SK-N-SH treated with all-trans-retinoic acid at 6 μM for 48 hours (cell line): ENCODE measurements around the gene MED29.

Source experiments
- ATAC-seq: fragments of 200-7000 bp; cut with Tn5 transposase; 3 replicates; pipeline ENCODE4 v1.9.1; 2020; ENCODE audit warnings: mild to moderate bottlenecking, moderate library complexity
- ARNTL ChIP-seq: fragments of 450-650 bp; formaldehyde crosslinking; IDR thresholded peaks from 2 replicates; pipeline ENCODE4 v1.5.0; 2020; ENCODE audit warnings: low read depth, mild to moderate bottlenecking, moderate library complexity, borderline replicate concordance
- BACH2 ChIP-seq: fragments of 250-450 bp; sonication (Bioruptor Pico); IDR thresholded peaks from 2 replicates; pipeline ENCODE4 v1.9.0; 2021; ENCODE audit warnings: mild to moderate bottlenecking, borderline replicate concordance
- CSDC2 ChIP-seq: fragments of 250-450 bp; sonication (Bioruptor Pico); IDR thresholded peaks from 2 replicates; pipeline ENCODE4 v1.5.0; 2020; ENCODE audit warnings: mild to moderate bottlenecking, moderate library complexity
- ESRRG ChIP-seq: fragments of 250-450 bp; sonication (Bioruptor Pico); IDR thresholded peaks from 2 replicates; pipeline ENCODE4 v1.6.1; 2021; ENCODE audit warnings: mild to moderate bottlenecking
- GLIS3 ChIP-seq: fragments of 250-450 bp; sonication (Bioruptor Pico); IDR thresholded peaks from 2 replicates; pipeline ENCODE4 v1.5.0; 2020; ENCODE audit warnings: mild to moderate bottlenecking, moderate library complexity
- ISL1 ChIP-seq: fragments of 250-450 bp; sonication (Bioruptor Pico); IDR thresholded peaks from 2 replicates; pipeline ENCODE4 v2.1.2; 2022; ENCODE audit warnings: mild to moderate bottlenecking, moderate library complexity
- OSR1 ChIP-seq: fragments of 250-450 bp; sonication (Bioruptor Pico); IDR thresholded peaks from 2 replicates; pipeline ENCODE4 v1.8.0; 2022; ENCODE audit warnings: moderate library complexity, mild to moderate bottlenecking, inconsistent platforms
- PATZ1 ChIP-seq: fragments of 250-450 bp; sonication (Bioruptor Pico); IDR thresholded peaks from 2 replicates; pipeline ENCODE4 v1.8.0; 2020; ENCODE audit warnings: mild to moderate bottlenecking, moderate library complexity, borderline replicate concordance
- PPARA ChIP-seq: fragments of 250-450 bp; sonication (Bioruptor Pico); IDR thresholded peaks from 2 replicates; pipeline ENCODE4 v1.5.0; 2020; ENCODE audit warnings: mild to moderate bottlenecking, borderline replicate concordance
- RARB ChIP-seq: fragments of 250-450 bp; sonication (Bioruptor Pico); IDR thresholded peaks from 2 replicates; pipeline ENCODE4 v1.8.0; 2021; ENCODE audit warnings: mild to moderate bottlenecking, moderate library complexity
- SNAI2 ChIP-seq: fragments of 250-450 bp; sonication (Bioruptor Pico); IDR thresholded peaks from 2 replicates; pipeline ENCODE4 v1.5.0; 2020; ENCODE audit warnings: mild to moderate bottlenecking, moderate library complexity
- TCF4 ChIP-seq: fragments of 250-450 bp; sonication (Bioruptor Pico); IDR thresholded peaks from 2 replicates; pipeline ENCODE4 v1.8.0; 2021; ENCODE audit warnings: mild to moderate bottlenecking, moderate library complexity, borderline replicate concordance
- TOX ChIP-seq: fragments of 250-450 bp; sonication (Bioruptor Pico); IDR thresholded peaks from 2 replicates; pipeline ENCODE4 v1.8.0; 2021; ENCODE audit warnings: mild to moderate bottlenecking, moderate library complexity, borderline replicate concordance
- TSHZ2 ChIP-seq: fragments of 250-450 bp; sonication (Bioruptor Pico); IDR thresholded peaks from 2 replicates; pipeline ENCODE4 v1.5.0; 2020; ENCODE audit warnings: mild to moderate bottlenecking, moderate library complexity
- ZC3H10 ChIP-seq: fragments of 250-450 bp; sonication (Bioruptor Pico); IDR thresholded peaks from 2 replicates; pipeline ENCODE4 v1.5.1; 2021; ENCODE audit warnings: mild to moderate bottlenecking, moderate library complexity
- ZFP3 ChIP-seq: fragments of 250-450 bp; sonication (Bioruptor Pico); IDR thresholded peaks from 2 replicates; pipeline ENCODE4 v1.5.0; 2020; ENCODE audit warnings: mild to moderate bottlenecking, moderate library complexity
- ZFP30 ChIP-seq: fragments of 450-650 bp; formaldehyde crosslinking; IDR thresholded peaks from 2 replicates; pipeline ENCODE4 v1.5.0; 2022; ENCODE audit warnings: mild to moderate bottlenecking, moderate library complexity
- ZNF565 ChIP-seq: fragments of 450-650 bp; formaldehyde crosslinking; conservative IDR thresholded peaks from 2 replicates; pipeline ENCODE4 v1.5.0; 2020; ENCODE audit warnings: low read depth, mild to moderate bottlenecking, moderate library complexity
- ZNF70 ChIP-seq: fragments of 450-650 bp; formaldehyde crosslinking; IDR thresholded peaks from 2 replicates; pipeline ENCODE4 v1.5.0; 2020; ENCODE audit warnings: mild to moderate bottlenecking, moderate library complexity
- ZNF8 ChIP-seq: fragments of 450-650 bp; formaldehyde crosslinking; IDR thresholded peaks from 2 replicates; pipeline ENCODE4 v1.5.0; 2020; ENCODE audit warnings: mild to moderate bottlenecking, moderate library complexity
- TF ChIP-seq, protein P1 (sequence below): fragments of 250-450 bp; sonication (Bioruptor Pico); IDR thresholded peaks from 2 replicates; pipeline ENCODE4 v1.5.1; 2021; ENCODE audit warnings: mild to moderate bottlenecking, moderate library complexity
- TF ChIP-seq, protein P2 (sequence below): fragments of 250-450 bp; sonication (Bioruptor Pico); IDR thresholded peaks from 2 replicates; pipeline ENCODE4 v1.8.0; 2021; ENCODE audit warnings: low read depth, mild to moderate bottlenecking, moderate library complexity, borderline replicate concordance

MED29 gene

GRCh38 chr19:39445196-39446111, 54.3 kb downstream of the MED29 start, which contains the start of gene SUPT5H:
Gene SUPT5H, plus strand, starts transcription at chr19:39445582. Its CDS starts 309 bp downstream, at chr19:39445891.
- TF ChIP-seq, protein P1, sequence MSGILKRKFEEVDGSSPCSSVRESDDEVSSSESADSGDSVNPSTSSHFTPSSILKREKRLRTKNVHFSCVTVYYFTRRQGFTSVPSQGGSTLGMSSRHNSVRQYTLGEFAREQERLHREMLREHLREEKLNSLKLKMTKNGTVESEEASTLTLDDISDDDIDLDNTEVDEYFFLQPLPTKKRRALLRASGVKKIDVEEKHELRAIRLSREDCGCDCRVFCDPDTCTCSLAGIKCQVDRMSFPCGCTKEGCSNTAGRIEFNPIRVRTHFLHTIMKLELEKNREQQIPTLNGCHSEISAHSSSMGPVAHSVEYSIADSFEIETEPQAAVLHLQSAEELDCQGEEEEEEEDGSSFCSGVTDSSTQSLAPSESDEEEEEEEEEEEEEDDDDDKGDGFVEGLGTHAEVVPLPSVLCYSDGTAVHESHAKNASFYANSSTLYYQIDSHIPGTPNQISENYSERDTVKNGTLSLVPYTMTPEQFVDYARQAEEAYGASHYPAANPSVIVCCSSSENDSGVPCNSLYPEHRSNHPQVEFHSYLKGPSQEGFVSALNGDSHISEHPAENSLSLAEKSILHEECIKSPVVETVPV (CRISPR knock-in tag), result no peak
- TF ChIP-seq CSDC2 (no peak), TSHZ2 (no peak), ZNF565 (CRISPR knock-in tag) (no peak), ZFP30 (CRISPR knock-in tag) (no peak), BACH2 (CRISPR knock-in tag) (no peak), GLIS3 (CRISPR knock-in tag) (no peak), TOX (no peak), PATZ1 (CRISPR knock-in tag) (no peak), RARB (CRISPR knock-in tag) (no peak), ARNTL (no peak), ZNF8 (CRISPR knock-in tag) (no peak), ZC3H10 (CRISPR knock-in tag) (no peak), OSR1 (no peak), ZNF70 (CRISPR knock-in tag) (no peak), ESRRG (no peak), SNAI2 (CRISPR knock-in tag) (no peak)
- ATAC-seq, result peak; percentile 97

DNA sequence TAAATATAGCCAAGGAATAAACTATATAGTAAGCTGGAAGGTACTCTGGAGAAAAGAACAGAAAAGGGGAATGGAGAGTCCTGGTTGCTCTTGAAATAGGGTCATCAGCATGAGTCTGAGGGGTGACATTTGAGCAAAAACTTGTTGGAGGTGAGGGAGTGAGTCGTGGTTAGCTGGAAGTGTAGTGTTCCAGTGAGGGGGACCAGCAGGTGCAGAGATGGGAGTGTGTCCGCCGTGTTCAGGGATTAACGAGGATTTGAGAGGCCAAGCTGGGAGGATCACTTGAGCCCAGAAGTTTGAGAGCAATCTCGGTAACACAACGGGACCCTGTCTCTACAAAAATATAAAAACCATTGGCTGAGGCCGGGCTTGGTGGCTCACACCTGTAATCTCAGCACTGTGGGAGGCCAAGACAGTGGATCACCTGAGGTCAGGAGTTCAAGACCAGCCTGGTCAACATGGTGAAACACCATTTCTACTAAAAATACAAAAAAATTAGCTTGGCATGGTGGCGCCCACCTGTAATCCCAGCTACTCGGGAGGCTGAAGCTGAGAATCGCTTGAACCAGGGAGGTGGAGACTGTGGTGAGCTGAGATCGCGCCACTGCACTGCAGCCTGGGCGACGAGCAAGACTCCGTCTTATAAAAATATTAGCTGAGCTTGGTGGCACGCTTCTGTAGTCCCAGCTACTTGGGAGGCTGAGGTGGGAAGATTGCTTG, 55.3 kb downstream of the MED29 start:
- TF ChIP-seq GLIS3 (CRISPR knock-in tag) (no peak), BACH2 (CRISPR knock-in tag) (no peak), TOX (no peak), TSHZ2 (no peak), ZFP3 (CRISPR knock-in tag) (no peak), PPARA (CRISPR knock-in tag) (no peak), ISL1 (CRISPR knock-in tag) (no peak), CSDC2 (no peak), ZNF8 (CRISPR knock-in tag) (no peak), TCF4 (CRISPR knock-in tag) (no peak), PATZ1 (CRISPR knock-in tag) (no peak), ZC3H10 (CRISPR knock-in tag) (no peak)
- TF ChIP-seq, protein P2, sequence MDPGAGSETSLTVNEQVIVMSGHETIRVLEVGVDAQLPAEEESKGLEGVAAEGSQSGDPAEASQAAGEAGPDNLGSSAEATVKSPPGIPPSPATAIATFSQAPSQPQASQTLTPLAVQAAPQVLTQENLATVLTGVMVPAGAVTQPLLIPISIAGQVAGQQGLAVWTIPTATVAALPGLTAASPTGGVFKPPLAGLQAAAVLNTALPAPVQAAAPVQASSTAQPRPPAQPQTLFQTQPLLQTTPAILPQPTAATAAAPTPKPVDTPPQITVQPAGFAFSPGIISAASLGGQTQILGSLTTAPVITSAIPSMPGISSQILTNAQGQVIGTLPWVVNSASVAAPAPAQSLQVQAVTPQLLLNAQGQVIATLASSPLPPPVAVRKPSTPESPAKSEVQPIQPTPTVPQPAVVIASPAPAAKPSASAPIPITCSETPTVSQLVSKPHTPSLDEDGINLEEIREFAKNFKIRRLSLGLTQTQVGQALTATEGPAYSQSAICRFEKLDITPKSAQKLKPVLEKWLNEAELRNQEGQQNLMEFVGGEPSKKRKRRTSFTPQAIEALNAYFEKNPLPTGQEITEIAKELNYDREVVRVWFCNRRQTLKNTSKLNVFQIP, result no peak
- TF ChIP-seq, protein P1 (CRISPR knock-in tag), result no peak
- TF ChIP-seq, all 23 proteins: peak for 0
- ATAC-seq, result no peak
